ENCODE results near the gene IFT20. TPM values are rescaled to one million over a fixed set of nuclear protein-coding genes. Genes with fewer than 3 reads are reported as not detected.
"Not testable (repeated sequence)": the region's sequence is repeated elsewhere in the genome, so short reads cannot be mapped to it uniquely, and the experiment has no call there.

IFT20 gene
- total RNA-seq, 1 donor from 2014 or later, result 31.3 TPM

GRCh38 chr17:28364665-28365363, 29.5 kb upstream of the IFT20 start, which contains the start of gene SEBOX:
TSS of gene SEBOX (minus strand) at chr17:28365199. CDS start at chr17:28365151, 48 bp downstream.
- no peak for DNase-seq (ENCODE audit: low spot score)

GRCh38 chr17:28363776-28364650, 28.7 kb upstream of the IFT20 start:
- no peak for DNase-seq (ENCODE audit: low spot score)

DNA sequence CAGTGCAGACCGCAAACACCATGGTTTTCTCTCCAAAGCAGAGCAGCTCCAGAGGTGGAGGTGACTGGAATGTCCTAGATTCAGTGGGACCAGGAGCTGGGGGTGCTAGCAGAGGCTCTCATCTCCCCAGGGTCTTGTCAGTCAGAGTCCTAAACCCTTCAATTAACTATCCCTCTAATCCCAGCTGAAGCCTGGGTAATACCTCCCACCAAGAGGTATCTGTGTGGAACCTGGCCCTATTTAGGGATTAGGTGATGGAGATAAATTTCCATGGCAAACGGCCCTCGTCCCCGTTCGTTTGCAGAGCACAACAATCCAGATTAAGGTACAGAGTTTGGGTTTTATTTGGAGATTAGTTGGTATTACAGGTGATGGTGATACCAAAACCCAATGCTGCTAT, 27.9 kb upstream of the IFT20 start:
- DNase-seq (ENCODE audit: low spot score), result no peak

- no peak for DNase-seq (ENCODE audit: low spot score)
Measured at GRCh38 chr17:28357901-28358197, 22.6 kb upstream of the IFT20 start.

DNA sequence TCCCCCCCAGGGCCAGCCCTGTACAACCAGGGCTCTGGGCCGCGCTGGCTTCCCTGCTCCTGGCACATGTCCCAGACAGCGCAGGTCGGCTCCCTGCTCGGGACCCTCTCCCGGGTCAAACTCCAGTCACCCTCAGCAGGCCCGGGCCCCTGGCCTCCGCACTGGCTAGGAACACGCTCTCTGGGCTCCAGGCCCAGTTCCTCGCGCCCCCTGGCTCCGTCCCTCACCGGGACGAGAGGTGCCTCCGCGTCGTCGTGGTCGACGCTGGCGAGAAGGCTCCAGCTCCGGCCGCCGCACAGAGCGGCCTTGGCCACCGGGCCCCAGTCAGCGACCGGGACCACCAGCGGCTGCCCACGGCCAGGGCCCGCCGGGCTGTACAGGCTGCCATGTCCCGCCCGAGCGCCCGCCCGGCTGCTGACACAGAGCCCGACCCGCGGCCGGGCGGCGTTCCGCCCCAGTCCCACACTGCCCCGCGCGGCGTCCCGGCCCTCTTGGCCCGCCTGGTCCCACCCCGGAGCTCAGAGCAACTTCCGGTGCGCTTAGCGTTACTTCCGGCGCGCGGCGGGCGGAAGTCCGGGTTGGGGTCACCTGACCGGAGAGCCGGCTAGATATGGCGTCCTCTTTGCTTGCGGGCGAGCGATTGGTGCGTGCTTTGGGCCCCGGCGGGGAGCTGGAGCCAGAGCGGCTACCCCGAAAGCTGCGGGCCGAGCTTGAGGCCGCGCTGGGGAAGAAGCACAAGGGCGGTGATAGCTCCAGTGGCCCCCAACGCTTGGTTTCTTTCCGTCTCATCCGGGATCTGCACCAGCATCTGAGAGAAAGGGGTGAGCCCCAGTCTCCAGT, 22.0 kb upstream of the IFT20 start, which contains the start of gene POLDIP2:
Gene POLDIP2 (minus strand): TSS at position 467 of the 840 bp plus-strand sequence. CDS start 79 bp downstream, at position 388.
- DNase-seq (ENCODE audit: low spot score), result peak; percentile 99

DNA sequence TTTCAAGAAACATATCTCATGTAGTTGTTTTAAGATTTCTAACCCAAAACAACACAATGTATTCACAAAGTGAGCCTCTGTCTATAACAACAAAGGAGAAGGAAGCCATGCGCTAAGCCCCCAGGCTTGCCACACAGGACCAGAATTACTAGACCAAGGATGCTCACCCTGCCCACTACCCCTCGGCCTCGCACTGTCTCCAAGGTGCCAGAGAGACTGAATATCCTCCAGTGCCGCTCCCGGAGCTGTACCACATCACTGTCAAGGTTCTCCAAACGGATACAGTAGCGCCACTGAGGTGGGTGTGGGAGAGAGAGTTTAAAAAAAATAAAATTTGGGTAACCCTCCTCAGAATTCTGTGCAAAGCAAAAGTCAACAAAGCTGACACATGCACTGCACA, 15.0 kb upstream of the IFT20 start:
- no peak for DNase-seq (ENCODE audit: low spot score)

- DNase-seq (ENCODE audit: low spot score), result no peak
Measured at GRCh38 chr17:28348979-28349378, 13.7 kb upstream of the IFT20 start.

- no peak for DNase-seq (ENCODE audit: low spot score)
Measured at GRCh38 chr17:28347261-28347891, 12.1 kb upstream of the IFT20 start.

DNA sequence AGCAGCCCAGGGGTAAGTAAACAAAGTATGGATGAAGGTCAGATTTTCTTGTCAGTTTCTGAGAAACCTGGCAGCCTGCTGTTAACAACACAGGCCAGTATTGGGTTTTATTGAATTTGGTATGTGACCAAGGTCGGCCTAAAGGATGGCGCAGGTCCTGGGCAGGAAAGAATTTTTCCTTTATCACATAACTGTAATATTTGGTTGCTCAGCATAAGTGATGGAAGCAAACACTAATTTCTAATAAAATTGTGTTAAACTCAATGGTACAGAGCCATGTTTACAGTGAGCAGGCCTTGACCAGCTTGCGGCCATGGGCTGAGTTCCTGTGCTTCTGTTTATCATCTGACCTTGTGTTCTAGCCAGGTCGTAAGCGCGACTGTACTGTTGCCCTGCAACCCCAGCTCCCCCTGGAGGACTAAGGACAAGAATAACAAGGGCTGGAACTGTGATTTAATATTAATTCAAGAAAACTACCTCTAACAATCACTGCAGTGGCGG, 11.5 kb upstream of the IFT20 start:
- DNase-seq (ENCODE audit: low spot score), result no peak

- DNase-seq (ENCODE audit: low spot score), result no peak
Measured at GRCh38 chr17:28346199-28346580, 10.9 kb upstream of the IFT20 start.

- no peak for DNase-seq (ENCODE audit: low spot score)
Measured at GRCh38 chr17:28345419-28346198, 10.3 kb upstream of the IFT20 start.

DNA sequence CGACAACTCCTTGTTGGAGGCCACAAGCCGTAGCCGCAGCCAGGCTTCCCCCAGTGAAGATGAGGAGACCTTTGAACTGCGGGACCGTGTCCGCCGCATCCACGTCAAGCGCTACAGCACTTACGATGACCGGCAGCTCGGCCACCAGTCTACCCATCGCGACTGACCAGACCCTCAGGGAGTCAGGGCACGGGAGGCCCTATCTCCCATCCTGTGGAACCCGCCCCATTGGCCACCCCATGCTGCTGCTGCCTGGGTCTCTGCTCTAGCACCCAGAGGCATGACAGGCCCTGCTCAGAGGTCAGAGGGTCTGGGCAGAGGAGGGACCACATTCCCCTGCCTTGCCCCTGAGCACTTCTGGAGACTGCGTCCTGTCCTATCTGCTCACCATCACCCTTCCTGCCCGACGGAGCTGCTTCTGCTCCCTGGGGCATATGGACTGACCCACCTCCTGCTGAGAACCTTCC, 9.2 kb upstream of the IFT20 start:
- DNase-seq (ENCODE audit: low spot score), result no peak

DNA sequence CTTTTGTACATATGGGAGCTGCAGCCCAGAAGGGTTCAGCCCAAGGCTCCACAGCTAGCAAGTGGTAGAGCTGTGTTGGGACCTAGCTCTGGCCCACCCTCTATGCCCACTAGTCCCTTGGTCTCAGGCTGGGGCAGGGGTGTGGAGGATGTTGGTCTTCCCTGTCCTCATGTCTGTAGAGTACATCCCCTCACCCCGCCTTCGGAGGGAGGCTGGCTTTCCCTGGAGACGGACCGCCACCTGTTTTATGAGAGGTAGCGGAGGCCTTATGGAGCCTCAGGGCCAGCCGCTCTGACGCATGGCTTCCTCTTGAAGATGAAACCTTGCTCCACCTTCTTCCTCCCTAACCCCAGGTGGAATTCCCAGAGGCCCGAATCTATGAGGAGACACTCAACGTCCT, 8.7 kb upstream of the IFT20 start:
- no peak for DNase-seq (ENCODE audit: low spot score)

DNA sequence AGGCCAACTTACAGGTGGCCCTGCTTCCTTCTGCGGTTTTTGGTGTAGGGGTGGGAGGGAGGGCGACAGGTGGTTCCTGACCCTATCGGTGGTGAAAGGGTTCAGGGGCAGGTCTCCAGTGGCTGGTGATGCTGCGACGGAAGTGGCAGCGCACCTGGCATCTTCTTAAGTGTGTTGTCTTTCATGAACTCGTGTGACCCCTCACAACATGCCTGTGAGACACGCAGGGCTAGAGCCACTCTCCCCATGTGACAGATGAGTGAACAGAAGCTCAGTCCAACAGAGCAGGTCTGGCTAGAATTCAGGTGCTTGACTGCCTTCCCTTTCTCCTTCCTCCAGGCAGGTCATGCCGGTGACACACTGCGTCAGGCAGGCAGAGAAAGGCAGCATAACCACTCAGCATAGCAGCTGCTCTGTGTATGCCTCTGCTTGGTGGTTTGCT, 8.2 kb upstream of the IFT20 start:
- no peak for DNase-seq (ENCODE audit: low spot score)

DNA sequence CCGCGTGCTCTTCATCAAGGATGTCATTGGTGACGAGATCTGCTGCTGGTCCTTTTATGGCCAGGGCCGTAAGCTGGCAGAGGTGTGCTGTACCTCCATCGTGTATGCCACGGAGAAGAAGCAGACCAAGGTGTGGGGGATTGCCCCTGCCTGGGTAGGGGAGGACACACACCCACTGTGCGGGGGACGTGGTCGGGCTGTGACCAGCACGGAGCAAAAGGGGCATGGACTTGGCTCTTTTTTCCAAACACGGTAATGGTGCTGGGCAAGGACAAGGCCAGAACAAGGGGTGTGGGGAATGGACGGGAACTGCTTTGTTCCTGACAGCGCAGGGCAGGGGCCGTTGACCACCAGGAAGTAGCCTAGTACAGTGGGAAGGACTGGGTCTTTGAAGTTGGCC, 7.0 kb upstream of the IFT20 start:
- DNase-seq (ENCODE audit: low spot score), result no peak

DNA sequence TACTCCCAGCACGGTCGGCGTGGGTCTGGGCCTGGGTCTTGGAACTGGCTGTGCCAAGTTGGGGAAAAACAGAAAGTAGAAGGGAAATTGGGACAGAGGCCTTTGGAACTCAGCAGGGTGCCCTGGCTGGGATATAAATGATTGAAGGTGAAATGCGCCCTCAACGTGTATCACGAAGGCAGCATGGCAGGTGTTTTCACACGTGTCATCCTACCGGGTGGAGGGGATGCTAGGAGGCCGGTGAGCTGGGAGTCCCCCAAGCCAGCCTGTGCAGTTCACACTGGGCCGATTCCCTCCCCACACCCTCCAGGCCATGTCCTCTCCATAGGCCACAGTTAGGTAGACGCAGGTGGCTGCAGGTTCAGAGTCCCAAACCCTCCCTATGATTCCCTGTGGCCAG, 6.2 kb upstream of the IFT20 start:
- DNase-seq (ENCODE audit: low spot score), result no peak

DNA sequence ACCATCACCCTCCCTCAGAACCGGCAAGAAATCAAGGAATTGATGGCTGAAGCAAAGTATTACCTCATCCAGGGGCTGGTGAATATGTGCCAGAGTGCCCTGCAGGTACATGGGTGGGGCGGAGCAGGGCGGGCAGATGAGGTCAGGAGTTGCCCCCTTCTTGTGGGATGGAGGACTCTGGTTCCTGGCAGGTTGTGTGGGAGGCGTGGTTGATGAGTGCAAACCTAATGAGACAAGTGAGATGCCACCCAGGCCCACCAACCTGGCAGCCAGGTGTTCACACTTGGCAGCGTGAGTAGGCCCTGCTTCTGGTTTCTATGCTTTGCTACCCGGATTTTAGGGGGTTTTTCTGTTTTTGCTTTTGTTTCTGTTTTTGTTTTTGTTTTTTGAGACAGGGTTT, 5.1 kb upstream of the IFT20 start:
- no peak for DNase-seq (ENCODE audit: low spot score)

- no peak for DNase-seq (ENCODE audit: low spot score)
Measured at GRCh38 chr17:28339431-28339830, 4.2 kb upstream of the IFT20 start.

GRCh38 chr17:28338769-28339212, 3.5 kb upstream of the IFT20 start:
- not testable (repeated sequence) for DNase-seq (ENCODE audit: low spot score)

All from mesenteric fat pad (tissue), 1 donor.